HG03159 (cell line): ENCODE data around the gene RAC3.

Source experiments
- ATAC-seq: cut with Tn5 transposase; IDR thresholded peaks from one replicate; pipeline ENCODE4 v1.9.1; 2021; ENCODE audit warnings: mild to moderate bottlenecking, moderate library complexity; ENCODE audit not compliant: unreplicated experiment

Gene RAC3

DNA sequence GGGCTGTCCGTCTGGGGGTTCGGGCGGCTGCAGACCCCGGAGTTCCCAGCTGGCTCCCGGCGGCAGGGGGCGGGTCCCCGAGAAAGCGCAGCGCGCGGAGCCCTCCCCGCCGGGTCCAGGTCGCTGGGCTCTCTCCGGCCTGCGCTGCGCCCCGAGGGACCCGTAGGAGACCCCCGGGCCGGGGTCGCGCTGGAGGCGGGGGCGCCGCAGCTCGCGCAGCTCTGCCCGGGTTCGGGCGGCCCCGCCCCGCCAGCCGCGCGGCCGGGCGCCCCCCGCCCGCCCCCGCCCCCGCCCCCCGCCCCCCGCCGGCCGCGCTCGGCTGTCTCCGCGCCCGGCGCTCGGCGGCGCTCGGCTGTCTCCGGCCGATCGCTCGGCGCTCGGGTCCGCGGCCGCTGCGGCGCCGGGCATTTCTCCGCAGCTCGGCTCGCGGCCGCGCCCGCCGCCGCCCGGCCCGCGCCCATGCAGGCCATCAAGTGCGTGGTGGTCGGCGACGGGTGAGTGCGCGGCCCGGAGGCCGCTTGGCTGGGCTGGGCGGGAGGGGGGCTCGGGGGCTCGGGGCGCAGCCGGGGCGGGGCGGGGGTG is at the start of gene RAC3:
TSS of gene RAC3 (plus strand) at position 376 of the 582 bp plus-strand sequence. CDS start at position 460, 84 bp downstream.
- no peak for ATAC-seq

DNA sequence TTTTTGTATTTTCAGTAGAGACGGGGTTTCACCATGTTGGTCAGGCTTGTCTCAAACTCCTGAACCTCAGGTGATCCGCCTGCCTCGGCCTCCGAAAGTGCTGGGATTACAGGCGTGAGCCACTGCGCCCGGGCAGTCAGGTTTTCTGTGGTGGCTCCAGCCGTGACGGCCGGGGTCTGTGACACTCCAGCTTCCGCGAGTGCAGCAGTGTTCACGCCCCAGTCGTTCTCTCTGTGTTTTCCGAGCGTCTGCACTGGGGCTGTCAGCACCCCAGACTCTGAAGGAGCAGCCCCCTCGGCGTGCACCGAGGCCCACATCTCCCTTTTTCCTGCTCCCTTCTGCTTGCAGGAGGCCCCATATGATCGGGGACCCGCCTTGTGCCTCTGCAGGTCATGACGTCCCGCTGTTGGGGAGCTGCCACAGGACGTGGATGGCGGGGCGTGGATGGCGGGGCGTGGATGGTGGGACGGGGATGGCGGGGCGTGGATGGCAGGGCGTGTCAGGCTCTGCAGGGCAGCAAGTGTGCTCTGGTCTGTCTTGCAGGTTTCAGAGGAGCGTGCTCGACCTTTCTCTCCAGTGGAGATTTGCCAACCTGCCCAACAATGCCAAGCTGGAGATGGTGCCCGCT is 48.4 kb upstream of the RAC3 start:
- ATAC-seq = no peak

DNA sequence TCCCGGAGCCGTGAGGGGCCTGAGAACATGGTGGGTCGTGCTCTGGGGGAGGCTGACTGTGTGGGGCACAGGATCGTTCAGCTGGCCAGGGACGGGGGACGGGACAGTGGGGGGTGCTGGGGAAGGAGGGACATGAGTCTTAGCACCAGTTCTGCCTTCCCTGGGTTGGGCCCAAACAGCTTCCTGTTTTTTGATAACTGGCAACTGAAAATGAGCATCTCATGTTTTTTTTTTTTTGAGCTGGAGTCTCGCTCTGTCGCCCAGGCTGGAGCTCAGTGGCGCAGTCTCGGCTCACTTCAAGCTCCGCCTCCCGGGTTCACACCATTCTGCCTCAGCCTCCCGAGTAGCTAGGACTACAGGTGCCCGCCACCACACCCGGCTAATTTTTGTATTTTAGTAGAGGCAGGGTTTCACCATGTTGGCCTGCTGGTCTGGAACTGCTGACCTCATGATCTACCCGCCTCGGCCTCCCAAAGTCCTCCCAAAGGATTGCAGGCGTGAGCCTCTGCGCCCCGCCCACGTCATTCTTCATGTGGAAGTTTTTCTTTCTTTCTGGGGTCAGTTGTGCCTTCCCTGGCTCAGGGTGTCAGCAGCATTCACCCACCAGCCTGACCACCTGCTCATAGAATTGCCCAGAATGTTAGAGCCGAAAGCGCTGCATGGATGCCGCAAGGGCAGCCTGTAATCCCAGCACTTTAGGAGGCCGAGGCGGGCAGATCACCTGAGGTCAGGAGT is 47.7 kb upstream of the RAC3 start:
- no peak for ATAC-seq

DNA sequence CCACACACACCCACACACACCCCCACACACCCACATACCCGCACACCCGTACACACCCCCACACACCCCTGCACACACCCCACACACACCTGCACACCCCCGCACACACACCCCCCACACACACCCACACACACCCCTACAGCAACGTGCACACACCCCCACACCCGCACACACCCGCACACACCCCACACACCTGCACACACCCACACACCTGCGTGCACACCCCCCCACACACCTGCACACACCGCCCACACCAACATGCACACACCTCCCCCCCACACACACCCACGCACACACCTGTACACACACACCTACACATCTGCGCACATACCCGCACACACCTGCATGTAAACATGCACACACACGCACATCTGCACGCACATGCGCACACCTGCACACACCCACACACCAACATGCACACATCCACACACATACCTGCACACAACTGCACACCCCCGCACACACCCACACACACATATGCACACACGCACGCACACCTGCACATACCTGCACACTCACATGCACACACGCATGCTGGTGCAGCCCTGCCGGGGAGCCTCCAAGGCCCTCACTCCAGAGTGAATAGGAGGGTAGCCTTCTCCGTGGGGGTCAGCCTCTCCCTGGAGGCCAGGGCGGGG is 46.6 kb upstream of the RAC3 start:
- ATAC-seq = no peak

DNA sequence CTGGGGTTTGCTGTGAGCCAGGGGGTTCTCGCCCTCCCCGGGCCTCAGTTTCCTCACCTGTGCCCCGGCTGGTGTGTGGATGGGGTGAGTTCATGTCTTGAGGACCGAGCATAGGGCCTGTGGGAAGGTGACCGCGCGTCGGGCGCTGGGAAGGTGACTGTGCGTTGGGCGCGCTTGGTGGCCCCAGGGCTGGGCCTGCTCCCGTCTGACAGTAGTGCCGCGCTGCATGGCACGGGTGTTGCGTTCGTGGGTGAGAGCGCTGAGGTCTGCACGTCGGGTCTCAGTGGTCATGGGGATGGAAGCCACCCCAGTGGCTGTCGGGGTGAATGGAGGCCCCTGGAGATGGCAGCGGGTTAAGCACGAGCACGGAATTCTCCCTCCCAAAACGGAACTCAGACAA is 44.9 kb upstream of the RAC3 start:
- no peak for ATAC-seq

DNA sequence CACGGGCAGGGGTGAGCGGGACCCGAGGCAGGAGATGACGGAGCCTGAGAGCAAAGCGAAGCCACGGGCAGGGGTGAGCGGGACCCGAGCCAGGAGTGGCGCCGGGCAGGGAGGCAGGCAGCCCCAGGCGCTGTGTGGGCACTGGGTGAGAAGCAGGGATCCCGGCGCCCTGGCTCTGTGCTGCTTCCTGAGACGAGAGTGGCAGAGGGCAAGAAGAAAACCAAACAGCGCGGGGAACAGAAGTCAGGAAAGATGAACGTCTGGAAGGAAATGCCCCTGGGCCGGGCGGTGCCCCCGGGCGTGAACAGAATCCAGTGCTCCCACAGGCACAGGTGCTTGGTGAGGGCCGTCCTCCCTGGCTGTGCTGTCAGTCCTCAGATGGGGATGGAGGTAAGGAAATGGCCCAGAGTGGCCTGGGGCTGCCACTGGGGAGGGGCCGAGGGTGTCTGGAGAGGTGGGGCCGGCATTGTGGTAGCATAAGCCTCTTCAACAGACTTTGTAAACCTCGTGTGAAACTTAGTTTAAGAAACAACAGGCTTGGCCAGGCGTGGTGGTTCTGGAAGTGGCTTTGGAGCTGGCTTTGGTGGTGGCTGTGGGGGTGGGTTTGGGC is 44.2 kb upstream of the RAC3 start:
- ATAC-seq = no peak

DNA sequence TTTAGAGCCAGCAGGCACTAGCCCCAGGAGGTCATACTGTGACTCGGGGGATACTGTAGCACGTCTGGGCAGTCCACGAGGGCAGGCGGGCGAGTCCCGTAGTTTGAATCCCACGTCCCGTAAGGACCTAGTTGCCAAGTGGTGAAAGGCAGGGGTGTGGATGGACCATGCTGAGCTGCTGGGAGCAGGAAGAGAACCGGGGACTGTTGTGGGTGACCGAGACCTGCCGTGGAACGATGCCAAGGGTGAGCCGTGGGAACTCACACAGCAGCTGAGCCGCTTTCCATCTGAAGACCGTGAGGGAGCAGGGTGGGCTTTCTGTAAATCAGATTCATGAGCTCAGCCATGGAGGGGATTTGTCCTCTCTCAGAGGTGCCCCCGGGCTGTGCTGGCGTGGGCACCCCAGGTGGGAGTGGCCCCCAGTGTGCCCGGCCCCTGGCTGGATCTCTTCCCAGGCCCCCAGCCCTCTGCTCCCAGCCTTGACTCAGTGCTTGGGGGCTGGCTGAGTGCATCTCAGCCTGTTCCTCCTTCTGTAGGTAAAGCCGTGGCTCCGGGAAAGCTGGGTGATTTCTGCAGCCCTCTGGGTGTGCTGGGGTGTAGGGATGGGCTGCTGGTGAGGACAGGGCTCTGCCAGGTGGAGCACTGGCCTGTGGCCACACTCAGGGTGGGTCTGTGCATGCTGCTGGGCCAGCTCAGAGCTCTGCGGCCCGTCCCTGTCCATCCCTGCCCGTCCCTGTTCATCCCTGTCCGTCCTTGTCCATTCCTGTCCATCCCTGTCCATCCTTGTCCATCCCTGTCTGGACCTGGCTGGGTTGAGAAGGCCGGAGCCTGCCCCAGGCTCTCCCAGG is 40.4 kb upstream of the RAC3 start:
- no peak for ATAC-seq

DNA sequence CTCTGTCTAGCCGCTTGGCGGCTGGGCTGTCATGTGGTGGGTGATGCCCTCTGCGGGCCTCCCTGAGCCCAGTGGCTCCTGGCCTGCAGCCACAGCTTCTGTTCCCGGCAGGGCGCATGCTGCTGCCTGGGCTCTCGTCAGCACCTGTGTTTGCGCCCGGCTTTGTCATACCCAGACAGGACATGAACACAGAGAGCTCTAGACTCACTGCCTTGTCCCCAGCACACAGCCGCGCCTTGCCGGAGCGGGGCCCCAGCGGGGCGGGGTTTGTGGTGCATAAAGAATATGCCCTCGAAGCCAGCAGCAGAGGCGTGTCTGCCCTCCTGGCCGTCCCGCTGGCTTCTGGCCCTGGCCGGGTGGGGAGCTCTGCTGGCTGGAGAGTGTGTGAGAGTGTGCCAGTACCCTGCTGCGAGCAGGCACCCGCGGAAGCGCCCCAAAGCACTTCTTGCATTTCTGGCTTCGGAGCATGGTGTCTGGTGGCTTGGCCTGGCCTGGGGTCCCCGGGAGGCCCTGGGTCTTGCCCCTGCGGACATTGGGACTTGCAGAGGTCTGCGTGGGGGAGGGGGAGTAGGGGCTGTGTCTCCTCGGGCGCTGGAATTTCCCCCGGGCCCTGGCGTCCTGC is 39.7 kb upstream of the RAC3 start:
- ATAC-seq = no peak

DNA sequence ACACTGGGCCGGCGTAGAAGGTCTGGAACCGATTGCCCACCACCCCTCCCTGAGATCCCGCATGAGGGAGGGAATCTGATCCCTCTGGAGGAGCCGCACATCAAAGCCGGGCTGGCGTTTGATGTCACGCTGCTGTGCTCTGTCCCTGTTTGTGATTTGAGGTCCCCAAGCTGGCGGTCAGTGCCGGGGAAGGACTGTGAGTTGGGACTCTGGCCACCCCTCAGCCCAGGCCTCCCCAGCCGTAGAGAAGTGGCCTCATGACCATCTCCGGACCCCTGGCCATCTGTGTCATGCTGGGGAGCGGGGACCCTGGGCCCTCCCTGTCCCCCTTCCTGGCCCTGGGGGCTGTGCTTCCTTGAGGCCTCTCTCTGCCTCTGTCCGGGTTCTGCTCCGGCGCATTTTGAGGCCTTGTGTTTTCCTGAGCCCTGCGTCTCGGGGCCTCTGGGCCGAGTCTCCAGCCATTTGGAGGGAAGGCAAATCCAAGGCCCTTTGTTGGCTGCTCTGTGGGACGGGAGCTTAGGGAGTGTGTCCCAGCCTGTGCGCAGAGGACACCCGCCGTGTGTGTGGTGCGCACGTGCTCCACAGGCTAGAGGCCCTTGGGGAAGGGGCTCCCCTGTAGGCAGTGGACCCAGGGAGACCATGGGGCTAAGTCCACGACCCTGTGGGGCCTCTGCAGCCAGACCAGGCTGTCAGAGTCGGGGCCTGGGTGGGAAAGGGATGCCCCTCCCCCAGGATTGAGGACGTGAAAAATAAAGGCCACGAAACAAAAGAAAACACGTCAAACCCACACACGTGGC is 39.0 kb upstream of the RAC3 start:
- ATAC-seq = no peak

DNA sequence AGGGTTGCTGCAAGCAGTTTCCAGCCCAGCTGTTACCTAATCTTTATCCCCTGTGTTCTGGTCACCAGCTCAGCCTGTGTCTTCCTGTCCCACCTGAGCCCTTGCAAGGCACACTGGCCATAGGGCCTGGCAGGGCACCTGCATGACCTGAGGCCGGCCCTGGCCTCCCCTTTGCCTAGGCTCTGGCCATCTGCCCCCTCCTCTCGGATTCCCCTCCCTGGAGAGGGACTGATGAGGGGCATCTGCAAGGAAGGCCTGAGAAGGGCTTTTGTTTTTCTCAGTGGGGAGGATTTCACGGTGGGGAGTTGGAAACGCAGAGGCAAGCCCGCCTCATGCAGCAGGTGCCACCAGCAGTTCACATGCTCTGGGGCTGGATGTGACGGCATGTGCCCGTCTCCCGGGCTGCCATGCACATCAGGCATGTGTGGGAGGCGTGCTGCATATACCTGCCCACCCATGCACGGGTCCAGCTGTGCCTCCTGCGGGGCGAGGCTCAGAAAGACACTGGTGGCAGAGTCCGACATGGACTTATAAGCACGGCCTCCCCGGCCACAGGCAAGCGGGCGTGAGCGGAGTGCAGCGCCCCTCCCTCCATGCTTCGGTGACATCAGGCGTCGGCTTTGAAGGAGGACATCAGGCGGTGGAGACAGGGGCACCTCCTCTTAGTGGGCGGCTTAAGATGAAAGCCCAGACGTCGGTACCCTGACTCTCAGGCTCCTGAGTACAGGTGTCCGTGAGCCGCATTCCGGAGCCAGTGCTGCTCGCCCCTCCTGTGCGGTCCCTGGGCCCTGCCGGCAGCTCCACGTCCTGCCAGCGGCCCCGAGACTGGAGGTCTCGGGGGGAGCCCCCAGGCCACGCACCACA is 37.5 kb upstream of the RAC3 start:
- no peak for ATAC-seq

DNA sequence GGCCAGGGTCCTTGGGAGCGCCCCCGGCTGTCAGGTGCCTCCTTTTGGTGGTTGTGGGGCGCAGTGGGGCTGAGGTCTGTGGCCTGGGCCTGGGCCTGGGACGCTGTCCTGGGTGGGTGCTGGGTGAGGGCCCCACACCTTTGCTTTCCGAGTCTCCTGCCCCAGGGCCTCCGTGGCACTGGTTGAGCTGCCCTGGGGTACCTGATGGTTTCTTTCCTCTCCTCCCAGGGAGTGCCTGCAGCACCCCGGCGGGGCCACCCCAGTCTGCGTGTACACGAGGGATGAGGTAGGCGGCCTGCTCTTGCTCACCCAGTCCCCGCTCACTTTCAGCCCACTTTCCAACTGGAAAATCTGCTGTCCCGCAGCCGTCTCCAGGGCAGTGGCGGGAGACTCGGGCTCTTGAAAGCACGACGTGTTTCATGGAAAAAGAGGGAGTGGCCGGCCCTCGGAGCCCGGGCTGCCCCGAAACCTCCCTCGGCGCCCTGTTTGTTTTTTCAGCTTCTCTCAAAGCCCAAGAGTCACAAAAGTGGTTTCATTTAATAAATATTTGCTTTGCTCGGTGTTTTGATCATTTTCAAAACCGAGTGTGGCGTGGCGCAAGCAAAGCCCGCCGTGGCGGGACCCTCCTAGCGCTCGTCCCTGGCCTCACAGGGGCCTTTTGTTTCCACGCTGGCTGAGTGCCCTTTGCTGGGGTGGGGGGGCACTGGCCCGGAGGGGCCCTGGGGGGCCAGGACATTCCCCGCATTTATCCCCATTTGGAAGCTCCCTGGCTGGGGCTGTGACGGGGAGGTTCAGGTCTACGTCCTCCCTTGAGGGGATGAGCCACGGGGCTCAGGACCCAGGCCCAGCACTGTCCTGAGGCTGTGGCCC is 36.6 kb upstream of the RAC3 start:
- ATAC-seq = no peak

DNA sequence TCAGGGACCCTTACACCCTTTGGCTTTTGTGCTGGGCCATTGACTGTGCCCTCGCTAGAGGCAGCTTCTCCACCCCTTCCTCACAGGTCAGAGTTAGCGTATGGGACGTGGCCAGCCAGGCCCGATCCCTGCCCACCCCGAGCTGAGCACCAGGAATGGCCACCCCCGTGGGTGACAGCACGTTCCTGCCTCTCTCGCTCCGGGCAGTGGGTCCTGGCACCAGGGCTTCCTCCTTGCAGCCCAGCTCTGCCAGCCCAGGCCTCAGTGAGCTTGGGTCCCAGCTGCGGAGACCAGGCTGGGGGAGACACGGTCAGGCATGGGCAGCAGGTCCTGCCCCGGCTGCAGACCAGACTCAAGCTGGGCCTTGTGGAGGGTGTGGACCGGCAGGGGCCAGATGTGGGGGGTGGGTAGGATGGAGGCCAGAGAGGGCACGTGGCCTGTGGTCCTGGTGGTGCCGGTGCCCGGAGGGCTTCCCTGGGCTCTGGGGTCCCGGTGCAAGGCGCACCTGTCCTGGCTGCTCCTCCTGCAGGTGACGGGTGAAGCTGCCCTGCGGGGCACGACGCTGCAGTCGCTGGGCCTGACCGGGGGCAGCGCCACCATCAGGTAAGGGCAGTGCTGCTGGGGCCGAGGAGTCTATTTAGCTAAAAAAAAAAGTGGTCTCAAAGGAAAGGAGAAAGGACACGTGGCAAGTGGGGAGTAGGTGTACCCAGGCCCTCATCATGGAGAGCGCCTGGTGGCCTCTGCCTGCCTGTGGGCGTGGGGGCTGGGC is 35.8 kb upstream of the RAC3 start:
- ATAC-seq = no peak

DNA sequence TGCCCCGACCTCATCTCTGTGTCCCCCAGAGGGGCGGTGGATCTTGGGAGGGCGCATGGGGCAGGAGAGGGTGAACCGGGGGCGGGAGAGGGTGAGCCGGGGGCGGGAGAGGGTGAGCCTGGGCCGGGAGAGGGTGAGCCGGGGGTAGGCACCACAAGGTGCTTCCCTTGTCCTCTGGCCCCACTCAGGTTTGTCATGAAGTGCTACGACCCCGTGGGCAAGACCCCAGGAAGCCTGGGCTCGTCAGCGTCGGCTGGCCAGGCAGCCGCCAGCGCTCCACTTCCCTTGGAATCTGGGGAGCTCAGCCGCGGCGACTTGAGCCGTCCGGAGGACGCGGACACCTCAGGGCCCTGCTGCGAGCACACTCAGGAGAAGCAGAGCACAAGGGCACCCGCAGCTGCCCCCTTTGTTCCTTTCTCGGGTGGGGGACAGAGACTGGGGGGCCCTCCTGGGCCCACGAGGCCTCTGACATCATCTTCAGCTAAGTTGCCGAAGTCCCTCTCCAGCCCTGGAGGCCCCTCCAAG is 35.2 kb upstream of the RAC3 start:
- ATAC-seq = no peak

DNA sequence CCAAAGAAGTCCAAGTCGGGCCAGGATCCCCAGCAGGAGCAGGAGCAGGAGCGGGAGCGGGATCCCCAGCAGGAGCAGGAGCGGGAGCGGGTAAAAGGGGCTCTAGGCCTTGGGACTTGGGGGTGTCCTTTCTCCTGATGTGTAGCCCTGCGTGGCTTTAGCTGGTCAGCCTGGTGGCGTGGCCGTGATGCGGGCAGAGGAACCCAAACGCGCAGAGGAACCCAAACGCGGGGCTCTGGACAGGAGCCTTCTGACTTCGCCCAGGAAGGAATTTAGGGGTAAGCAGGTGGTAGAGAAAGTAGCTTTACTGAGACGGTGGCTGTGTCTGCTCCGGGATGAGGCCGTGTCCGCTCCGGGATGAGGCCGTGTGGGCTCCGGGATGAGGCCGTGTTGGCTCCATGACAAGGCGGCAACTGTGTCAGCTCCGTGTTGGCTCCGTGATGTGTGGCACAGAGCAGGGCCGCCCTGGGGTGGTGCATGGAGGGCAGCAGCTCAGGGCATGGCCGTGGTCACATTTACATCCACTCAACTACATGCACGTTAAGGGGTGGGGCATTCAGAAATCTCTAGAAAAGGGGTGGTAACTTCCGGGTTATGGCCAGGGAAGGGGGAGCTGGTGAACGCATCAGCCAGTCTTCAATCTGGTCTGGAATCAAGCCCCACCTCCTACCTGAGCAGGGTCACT is 34.6 kb upstream of the RAC3 start:
- ATAC-seq = no peak

DNA sequence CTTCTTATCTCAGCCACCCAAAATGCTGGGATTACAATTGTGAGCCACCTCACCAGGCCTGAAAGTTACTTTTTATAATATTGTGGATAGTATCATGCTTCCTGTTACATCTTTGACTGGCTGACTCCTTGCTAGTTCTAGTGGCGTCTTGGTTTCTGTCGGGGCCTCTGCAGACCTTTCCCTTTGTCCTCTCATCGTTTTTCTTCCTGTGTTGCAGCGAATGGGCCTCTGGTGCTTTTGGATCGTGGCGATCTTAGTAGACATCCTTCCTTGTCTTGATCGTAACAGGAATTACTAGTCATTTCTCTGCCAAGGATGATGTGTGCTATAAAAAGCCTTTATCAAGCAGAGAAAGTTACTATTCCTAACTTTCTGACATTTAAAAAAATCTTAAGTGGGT is 33.3 kb upstream of the RAC3 start:
- no peak for ATAC-seq
